NCI-H1417 treated with DMSO at 0.1 percent for 48 hours (cell line): Measurements from ENCODE around the gene NVL.

Experiments
- DNase-seq: peaks from one replicate; lab custom pipeline; 2025; lab: John Stamatoyannopoulos, UW

The NVL gene

DNA sequence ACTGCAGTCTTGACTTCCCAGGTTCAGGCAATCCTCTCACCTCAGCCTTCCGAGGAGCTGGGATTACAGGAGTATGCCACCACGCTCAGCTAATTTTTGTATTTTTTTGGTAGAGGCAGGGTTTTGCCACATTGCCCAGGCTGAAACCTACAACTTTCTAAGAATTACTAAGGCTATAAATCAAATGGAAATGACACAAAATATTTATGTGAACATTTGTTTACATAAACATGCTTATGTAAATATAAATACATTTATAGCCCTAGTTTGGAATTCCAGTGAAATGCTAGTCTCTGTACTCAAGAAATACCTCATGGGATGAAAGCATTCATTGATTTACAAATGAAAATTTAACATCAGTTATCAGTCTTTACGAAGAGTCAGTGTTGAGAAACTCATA is 47.8 kb downstream of the NVL start:
- DNase-seq = no peak

DNA sequence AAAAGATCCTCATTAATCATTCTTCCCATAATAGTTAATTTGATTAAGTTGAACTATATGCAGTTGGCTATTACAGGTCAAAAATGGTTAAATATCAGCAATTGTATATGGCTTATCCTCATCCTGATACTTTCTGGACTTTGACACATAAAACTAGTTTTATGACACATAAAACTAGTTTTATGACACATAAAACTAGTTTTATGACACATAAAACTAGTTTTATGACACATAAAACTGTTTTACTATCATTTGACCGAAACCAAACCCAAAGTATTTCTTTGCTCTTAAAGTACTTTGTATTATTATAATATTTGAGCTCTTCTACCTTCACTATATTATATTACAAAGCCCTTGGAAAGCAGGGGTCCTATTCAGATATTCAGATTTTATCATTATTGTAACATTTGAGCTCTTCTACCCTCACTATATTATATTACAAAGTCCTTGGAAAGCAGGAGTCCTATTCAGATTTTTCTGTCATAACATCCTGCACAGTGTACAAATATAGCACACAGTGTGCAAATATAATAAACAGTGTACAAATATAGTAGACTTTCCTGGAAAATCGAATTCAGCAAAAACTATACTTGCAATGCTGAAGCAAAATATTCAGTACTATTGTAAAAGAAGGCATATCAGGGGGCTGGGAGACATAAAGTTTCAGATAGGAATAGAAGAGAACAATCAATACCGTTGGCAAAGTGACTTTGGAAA is 53.0 kb downstream of the NVL start:
- DNase-seq = no peak

DNA sequence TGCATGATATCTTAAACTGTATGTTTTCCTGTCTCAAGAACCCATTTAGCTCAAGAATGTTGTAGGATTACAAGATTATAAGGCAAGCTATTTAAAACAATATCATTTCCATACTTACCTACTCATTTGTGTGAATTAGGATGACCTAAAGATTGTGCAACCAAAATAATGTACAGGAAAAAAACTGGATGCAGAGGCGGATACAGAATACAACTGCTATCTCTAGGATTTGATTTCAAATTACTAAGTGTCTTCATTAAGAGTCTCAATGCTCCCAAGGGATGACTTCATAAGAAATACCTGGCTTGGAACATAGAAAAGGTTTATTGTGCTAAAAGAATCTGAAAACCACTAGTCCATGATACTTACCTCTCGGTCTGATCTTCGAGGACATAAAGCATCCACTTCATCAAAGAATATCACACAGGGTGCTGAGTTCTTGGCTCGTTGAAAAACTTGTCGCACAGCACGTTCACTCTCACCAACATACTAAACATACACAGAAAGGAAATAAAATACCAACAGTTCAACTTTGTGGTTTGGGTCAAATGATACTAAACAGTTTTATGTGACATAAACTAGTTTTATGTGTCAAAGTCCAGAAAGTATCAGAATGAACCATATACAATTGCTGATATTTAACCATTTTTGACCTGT is 54.9 kb downstream of the NVL start:
- DNase-seq = no peak

DNA sequence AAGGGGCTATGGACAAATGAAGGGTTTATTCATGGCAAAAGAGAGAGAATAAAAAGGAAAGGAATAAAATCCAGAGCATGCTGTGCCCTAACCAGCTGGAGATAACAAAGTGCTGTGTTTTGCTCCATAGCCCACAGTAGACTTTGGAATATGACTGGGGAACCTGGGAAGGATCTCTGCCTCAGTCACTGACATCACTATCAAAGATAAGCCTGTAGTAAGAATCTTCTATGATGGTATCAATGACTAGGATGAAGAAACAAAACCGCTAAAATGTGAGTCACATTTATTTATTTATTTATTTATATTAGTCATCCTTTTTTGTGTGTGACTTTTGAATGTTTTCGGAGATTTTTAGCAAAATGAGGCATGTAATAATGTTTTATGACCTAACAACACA is 56.3 kb downstream of the NVL start:
- no peak for DNase-seq

DNA sequence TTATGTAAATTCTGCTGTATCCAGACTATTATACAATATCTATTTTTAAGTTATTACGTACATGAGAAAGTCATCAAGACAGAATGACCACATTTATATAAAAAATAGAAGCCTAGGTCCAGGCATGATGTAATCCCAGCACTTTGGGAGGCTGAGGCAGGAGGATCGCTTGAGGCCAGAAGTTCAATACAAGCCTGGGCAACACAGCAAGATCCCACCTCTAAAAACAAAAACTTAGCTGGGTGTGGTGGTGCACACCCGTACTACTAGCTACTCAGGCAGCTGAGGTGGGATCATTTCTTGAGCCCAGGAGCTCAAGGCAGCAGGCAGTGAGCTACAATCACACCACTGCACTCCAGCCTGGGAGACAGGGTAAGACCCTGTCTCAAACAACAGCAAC is 58.9 kb downstream of the NVL start:
- no peak for DNase-seq

DNA sequence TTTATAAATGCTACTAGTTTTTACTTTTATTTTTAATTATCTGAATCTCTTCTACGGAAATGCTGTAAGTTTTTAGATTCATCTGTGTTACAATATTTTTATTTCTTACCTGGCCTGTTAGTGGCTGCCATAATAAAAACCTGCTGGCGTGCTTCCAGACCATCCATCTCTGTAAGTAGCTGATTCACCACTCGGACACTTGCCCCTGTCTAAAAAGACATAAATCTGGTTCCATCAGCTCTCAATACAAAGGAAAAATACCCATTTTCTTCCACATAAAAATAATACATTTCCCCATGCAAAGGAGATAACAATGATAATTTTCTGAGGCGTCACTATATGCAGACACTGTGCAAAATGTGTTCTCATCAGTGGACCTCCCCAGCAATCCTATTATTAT is 62.0 kb downstream of the NVL start:
- no peak for DNase-seq

DNA sequence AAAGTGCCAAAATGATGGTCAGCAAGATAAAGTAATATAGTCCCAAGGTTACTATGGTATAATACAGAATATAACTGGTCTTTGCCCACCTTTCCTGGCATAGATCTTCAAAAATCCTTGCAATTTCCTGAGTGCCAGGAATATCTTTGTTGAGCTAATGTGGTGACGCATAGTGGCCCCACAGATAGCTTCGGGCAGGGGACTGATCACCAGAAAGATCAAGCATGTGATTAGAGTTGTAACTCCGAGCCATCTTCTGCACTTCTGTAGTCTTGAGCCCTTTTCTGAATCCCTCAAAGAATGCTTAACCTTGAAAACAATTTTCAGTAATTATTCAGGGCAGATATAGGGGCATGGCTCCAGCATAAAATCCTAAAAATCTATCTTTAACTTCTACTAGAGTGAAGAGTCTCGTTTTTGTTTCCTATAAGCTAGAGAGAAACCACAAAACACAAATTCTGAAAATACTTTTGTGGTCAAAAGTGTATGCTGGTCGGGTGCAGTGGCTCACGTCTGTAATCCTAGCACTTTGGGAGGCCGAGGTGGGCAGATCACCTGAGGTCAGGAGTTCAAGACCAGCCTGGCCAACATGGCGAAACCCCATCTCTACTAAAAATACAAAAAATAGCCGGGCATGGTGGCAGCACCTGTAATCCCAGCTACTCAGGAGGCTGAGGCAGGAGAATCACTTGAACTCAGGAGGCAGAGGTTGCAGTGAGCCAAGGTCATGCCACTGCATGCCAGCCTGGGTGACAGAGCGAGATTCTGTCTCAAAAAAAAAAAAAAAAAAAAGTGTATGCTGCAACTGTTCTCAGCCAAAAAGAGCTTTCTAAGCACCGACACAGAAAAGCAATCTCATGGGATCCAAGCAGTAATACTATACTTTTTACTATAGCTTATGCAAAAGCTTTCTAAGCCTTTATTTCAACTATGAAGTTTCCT is 62.8 kb downstream of the NVL start:
- no peak for DNase-seq

DNA sequence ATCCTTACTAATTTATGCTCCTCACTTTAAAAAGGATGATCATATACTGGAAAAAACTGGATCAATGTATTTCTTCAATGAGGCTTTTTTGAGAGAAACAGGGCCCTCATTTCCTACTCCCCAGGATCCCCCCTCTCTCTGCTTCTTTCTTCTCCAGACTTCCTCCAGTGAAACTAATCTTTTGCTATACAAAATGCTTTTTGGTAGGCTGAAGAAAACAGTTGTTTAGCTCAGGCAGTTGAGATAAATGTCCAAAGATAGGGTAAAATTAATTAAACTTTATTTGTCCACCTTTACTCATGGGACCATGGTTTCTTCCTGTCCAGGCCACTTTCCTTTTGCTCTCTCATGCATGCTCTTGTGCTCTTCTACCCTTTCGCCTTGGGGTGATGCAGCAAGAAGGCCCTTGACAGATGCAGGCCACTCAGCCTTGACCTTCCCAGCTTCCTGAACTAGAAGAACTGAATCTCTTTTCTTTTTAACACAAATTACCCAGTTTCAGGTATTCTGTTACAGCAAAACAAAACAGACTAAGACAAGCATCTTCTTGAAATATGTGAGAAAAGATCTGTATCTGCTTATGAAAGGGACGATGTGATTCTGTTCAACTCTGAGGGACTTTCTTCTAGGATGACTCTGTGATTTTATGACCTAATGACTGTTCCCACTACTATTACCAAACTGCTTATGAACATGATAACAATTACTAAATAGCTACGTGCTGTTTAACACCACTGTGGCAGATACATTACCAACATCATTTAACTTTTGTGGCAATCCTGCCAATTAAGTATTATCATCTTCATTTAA is 63.7 kb downstream of the NVL start:
- DNase-seq = no peak

DNA sequence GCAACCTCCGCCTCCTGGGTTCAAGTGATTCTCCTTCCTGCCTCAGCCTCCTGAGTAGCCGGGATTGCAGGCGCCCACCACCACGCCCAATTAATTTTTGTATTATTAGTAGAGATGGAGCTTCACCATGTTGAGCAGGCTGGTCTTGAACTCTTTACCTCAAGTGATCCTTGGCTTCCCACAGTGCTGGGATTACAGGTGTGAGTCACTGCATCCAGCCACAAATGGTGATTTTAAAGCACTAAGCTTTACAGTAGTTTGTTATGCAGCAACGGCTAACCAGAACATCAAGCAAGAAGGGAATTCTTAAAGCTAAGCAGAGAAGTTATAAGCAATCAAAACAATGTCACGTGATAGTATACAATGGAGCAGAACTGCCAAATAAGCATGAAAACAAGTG is 65.7 kb downstream of the NVL start:
- no peak for DNase-seq

DNA sequence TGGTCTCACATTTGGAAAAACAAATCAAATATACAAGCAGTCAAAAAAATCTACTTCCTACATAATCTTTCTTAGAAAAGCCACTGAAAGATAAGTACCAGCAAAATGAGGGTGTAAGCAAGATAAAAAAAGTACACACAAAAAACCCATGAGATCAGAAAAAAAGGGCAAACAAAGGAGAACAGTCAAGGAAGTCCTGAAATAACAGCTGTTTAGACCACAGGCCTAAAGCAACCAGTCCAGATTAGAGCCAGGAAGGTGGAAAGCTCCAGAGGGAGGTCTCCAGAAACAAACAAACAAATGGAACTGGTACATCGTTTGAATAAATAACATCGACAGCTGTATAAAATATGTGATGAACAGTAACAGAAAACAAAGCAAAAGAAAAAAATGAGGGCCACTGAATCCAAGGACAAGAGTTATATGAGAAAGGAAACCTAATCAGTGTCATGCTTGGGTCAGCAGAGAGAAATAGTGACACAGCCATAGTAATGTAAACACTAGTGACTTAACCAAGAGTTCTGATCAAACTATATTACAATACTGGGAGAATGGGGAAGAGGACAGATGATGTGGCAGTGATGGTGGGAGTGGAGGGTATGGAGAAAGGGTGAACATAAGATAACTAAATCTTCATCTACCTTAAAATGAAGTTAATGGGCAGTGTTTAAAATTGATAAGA is 67.5 kb downstream of the NVL start:
- DNase-seq = no peak

DNA sequence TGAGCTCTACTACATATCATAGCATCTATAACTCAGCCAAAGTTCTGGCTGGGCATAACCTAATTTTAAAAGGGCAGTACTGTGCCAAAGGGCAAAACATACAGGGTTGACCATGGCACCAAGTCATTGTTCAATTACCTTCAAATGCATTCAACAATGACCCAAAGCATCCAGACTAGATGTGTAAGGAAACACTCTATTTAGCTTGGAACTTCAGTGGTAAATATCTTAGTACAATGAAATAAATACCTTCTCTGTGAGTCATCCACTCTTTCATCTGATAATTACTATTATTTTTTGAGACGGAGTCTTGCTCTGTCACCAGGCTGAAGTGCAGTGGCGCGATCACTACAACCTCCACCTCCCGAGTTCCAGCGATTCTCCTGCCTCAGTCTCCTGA is 70.0 kb downstream of the NVL start:
- no peak for DNase-seq

DNA sequence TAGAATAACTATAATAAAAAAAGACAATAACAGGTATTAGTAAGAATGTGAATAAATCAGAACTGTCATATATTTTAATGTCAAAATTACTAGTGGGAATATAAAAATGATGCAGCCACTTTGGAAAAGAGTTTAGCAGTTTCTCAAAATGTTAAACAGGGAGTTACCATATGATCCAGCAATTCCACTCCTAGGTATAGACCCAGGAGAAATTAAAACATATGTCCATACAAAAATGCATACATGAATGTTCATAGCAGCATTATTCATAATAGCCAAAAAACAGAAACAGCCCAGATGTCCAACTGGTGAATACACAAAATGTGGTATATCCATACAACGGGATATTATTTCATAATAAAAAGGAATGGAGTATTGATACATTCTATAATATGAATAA is 71.6 kb downstream of the NVL start:
- no peak for DNase-seq

DNA sequence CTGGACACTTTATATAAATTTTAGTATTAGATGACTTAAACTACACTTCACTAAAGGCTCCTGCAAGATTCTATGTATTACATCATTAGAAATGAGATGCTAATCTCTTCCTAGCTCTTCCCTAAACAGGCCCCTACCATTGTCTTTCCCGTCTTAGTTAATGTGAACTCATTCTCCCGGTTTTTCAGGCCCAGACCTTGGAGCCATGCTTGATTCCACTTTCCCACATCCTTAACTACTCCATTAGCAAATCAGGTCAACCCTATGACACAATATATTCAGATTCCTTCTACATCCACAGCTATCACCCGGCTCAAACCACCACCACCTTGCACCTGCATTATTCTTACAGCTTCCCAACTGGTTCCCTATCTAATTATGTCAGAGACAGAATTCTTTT is 73.3 kb downstream of the NVL start:
- no peak for DNase-seq

DNA sequence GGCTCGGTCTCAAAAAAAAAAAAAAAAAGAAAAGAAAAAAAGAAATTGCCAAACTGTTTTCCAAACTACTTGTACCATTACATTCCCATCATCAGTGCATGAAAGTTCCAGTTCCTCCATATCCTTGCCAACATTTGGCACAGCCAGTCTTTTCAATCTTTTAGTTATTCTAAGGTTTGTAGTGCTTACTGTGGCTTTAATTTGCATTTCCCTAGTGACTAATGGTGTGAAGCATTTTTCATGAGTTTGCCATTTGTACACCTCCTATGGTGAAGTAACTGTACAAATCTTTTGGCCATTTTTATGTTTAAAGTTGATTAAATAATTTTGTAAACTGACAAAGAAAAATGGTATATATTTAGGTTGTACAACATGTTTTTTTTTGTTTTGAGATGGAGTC is 76.3 kb downstream of the NVL start:
- DNase-seq = no peak

DNA sequence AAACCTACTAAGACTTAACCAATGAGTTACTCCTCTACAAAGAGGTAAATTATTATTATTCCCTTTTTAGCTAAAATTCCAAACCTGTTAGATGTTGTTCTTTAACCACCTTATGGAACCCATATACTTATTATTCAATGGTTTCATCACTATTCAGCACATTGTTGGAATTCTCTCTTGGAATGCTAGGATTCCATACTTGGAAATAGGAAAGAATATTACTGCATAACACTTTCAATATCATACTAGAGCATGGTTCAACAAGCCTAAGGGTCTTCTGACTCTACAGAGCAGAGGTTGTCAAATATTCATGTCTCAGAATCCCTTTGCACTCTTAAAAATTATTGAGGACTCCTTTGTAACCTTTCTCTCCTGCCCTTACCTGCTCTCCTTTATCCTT is 77.5 kb downstream of the NVL start:
- no peak for DNase-seq

DNA sequence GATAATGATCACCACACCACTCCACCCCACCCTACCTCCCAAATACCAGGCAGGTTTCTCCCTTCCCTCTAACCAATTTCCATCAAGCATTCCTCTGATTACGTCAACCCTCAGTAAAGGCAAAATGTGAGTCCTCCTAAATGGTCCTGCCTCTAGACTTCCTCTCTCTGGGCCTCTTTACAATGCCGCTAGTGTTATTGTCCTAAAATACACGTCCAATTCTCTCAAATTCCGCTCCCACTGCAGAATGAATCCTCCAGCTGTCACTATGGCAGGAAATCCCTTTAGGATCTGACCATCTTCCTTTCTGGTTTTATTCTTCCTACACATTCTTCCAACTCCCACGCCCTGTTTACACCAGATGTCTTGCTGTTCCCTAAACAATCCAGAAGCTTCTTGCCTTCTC is 78.2 kb downstream of the NVL start:
- no peak for DNase-seq

DNA sequence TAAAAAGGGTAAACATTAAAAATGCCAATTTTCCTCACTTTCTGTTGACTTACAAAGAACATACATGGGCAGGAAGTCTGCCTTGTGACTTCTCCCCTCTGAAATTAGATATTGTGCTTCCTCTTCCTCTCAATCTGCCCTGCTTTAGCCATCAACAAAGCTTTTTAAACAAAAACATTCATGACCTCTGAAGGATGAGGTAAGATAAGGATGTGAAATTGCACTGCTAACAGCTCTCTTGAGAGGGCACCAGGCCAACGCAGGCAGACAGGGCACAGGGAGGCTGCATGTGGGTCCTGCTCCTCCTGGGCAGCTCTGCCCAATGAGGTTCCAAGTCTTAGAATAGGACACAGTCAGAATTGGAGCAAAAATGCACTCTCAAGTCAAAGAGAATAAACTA is 84.8 kb downstream of the NVL start:
- no peak for DNase-seq

DNA sequence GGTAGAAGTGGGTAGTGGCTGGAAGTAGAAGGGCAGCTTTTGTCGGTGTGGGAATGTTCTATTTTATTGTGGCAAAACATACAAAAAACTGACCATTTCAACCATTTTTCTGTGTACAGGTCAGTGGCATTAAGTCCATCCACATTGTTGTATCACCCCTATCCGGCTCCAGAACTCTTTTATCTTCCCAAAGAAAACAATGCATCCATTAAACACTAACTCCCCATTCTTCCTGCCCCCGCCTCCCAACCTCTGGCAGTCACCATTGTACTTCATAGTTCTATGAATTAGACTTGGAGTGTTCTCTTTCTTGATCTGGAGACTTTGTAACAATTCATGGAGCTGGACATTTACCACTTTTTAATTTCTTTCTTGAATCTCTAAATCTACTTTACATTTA is 91.2 kb downstream of the NVL start:
- DNase-seq = no peak

DNA sequence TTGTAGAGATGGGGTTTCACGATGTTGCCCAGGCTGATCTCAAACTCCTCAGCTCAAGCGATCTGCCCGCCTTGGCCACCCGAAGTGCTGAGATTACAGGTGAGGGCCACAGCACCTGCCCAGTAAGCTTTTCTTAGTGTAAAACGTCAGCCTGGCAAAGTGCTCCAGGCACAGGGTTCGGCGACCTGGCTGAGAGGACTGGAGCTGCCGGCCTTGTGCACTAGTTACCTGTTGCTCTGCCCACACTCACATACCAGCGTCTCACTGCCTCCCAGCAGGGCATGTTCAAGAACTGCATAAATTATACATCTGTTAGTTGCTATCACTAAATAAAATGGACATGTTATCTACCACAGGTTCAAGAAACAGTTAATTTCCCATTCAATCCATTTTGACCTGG is 91.8 kb downstream of the NVL start:
- no peak for DNase-seq

DNA sequence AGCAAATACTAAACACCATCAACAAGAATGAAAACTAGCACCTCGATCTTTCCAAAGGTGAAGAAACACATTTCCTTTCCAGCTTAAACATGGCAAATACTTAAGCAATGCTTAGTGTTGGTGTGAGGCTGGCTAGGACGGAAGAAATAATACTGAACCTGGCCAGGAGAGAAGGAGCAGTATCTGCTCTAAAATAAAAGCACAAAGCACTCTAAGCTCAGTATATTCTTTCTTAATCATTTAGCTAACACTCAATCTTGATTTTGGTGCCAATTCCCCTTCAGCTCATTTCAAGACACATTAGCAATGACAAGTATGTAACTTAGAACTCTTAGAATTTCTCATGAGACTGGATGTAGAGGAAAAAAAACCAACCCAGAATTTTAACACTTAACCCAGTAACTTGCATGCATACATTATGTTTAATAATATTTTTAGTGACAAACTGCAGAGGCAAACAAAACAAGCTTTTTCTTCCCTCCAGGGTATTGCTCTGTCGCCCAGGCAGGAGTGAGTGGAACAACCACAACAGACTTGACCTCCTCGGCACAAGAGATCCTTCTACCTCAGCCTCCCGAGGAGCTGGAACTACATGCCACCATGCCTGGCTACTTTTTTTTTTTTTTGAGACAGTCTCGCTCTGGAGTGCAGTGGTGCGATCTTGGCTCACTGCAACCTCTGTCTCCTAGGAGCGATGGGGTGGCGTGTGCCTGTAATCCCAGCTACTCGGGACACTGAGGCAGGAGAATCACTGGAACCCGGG is 92.7 kb downstream of the NVL start:
- DNase-seq = no peak
